Hepatocyte (in vitro differentiated cells): ENCODE data around the gene TLN1. TPM values are rescaled to one million over a fixed set of nuclear protein-coding genes. Genes with fewer than 3 reads are reported as not detected.

ENCODE experiments used
- DNase-seq: peaks from one replicate; pipeline ENCODE4 v3.0.0-alpha.2; 2016; ENCODE audit warnings: low spot score
- H2AFZ ChIP-seq: fragments of 200-600 bp; sonication (generic); 2 replicates; pipeline ENCODE4 v1.6.0; 2016; ENCODE audit warnings: antibody characterized with exemption, mild to moderate bottlenecking
- H3K27ac ChIP-seq: fragments of 200-600 bp; sonication (generic); 2 replicates; pipeline ENCODE4 v1.5.1; 2016; ENCODE audit warnings: mild to moderate bottlenecking
- H3K27me3 ChIP-seq: fragments of 200-600 bp; sonication (generic); 2 replicates; pipeline ENCODE4 v1.6.1; 2016
- H3K36me3 ChIP-seq: fragments of 200-600 bp; sonication (generic); replicated peaks from 2 replicates; pipeline ENCODE4 v1.5.1; 2016; ENCODE audit warnings: low read depth; ENCODE audit not compliant: insufficient read depth
- H3K4me1 ChIP-seq: fragments of 200-600 bp; sonication (generic); 2 replicates; pipeline ENCODE4 v1.5.1; 2016; ENCODE audit warnings: mild to moderate bottlenecking, moderate library complexity; ENCODE audit not compliant: insufficient read depth
- H3K4me2 ChIP-seq: fragments of 200-600 bp; sonication (generic); 2 replicates; pipeline ENCODE4 v1.6.0; 2016
- H3K4me3 ChIP-seq: fragments of 200-600 bp; sonication (generic); 2 replicates; pipeline ENCODE4 v1.5.1; 2016; ENCODE audit warnings: mild to moderate bottlenecking
- H3K79me2 ChIP-seq: fragments of 200-600 bp; sonication (generic); 2 replicates; pipeline ENCODE4 v1.6.0; 2017; ENCODE audit warnings: mild to moderate bottlenecking
- H3K9me2 ChIP-seq: fragments of 200-600 bp; sonication (generic); replicated peaks from 2 replicates; pipeline ENCODE4 v1.6.0; 2017; ENCODE audit warnings: mild to moderate bottlenecking; ENCODE audit not compliant: insufficient read depth
- H3K9me3 ChIP-seq: fragments of 200-600 bp; sonication (generic); 2 replicates; pipeline ENCODE4 v1.5.1; 2016; ENCODE audit warnings: low read depth, mild to moderate bottlenecking
- H4K20me1 ChIP-seq: fragments of 200-600 bp; sonication (generic); 2 replicates; pipeline ENCODE4 v1.6.0; 2016; ENCODE audit warnings: mild to moderate bottlenecking; ENCODE audit not compliant: insufficient read depth, poor library complexity, severe bottlenecking
- EZH2 ChIP-seq: fragments of 200-600 bp; sonication (generic); IDR thresholded peaks from 2 replicates; pipeline ENCODE4 v1.6.1; 2016; ENCODE audit warnings: antibody characterized with exemption, mild to moderate bottlenecking, borderline replicate concordance
- EZH2phosphoT487 ChIP-seq: fragments of 200-600 bp; sonication (generic); IDR thresholded peaks from one replicate; pipeline ENCODE4 v1.6.1; 2018; ENCODE audit warnings: antibody characterized with exemption, mild to moderate bottlenecking, low read depth, moderate library complexity; ENCODE audit not compliant: unreplicated experiment, severe bottlenecking
- WGBS: methylation state at CpG from one replicate; pipeline ENCODE4 v1.1.6; 2016; ENCODE audit warnings: low lambda C conversion rate; ENCODE audit errors: missing lambda C conversion rate; 5-methylcytosine and 5-hydroxymethylcytosine counted together
- polyA plus RNA-seq: library from polyadenylated mRNA; unstranded; fragments of >200 nt; fragmentation: Nextera tagmentation; extraction: Ambion mirVana; gene quantifications from 2 replicates; pipeline ENCODE4 v1.2.1, GENCODE V29; 2016
- total RNA-seq: library from RNA; depleted of rRNA; stranded (reverse); fragments of >200 nt; gene quantifications from 2 replicates; pipeline ENCODE4 v1.2.3, GENCODE V29; 2014
- TF ChIP-seq, protein P1 (sequence below): fragments of 200-600 bp; sonication (generic); IDR thresholded peaks from 2 replicates; pipeline ENCODE4 v1.5.1; 2016; ENCODE audit warnings: antibody characterized with exemption, mild to moderate bottlenecking; ENCODE audit not compliant: poor library complexity

Gene TLN1
- total and polyA plus RNA-seq, 2 experiments from 2014 or later = 70.5 to 113 TPM

DNA sequence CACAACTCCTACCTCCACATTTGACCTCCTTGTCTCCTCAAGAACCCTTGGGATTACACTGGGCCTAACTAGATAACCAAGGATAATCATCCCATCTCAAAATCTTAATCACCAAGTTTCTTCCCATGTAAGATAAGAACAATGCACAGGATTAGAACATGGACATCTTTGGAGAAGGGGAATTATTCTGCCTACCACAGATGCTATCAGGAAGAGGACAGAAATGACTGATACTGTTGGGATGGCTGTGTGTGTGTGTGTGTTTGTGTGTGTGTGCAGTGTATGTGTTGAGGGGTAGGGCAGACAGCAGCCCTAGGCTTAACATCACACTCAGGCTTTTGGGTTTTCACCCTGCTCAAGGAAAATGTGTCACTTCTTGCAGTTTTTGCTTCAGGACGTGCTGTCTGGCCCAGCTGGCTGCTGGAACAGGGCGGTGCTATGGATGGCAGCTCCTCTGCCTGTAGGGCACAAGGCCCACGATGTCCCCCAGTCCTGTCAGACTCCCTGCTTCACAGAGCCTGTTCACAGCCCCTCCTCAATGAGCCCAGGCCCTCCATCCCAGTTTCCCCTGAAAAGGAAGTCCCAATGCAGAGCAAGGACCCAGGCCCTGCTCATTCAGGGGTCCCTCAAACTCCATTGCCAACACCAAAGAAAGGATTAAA, 50.5 kb downstream of the TLN1 start:
- TF ChIP-seq EZH2phosphoT487 = no peak
- TF ChIP-seq, protein P1, sequence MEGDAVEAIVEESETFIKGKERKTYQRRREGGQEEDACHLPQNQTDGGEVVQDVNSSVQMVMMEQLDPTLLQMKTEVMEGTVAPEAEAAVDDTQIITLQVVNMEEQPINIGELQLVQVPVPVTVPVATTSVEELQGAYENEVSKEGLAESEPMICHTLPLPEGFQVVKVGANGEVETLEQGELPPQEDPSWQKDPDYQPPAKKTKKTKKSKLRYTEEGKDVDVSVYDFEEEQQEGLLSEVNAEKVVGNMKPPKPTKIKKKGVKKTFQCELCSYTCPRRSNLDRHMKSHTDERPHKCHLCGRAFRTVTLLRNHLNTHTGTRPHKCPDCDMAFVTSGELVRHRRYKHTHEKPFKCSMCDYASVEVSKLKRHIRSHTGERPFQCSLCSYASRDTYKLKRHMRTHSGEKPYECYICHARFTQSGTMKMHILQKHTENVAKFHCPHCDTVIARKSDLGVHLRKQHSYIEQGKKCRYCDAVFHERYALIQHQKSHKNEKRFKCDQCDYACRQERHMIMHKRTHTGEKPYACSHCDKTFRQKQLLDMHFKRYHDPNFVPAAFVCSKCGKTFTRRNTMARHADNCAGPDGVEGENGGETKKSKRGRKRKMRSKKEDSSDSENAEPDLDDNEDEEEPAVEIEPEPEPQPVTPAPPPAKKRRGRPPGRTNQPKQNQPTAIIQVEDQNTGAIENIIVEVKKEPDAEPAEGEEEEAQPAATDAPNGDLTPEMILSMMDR = no peak
- TF ChIP-seq EZH2 = no peak
- H3K36me3 ChIP-seq = no peaks in the 10 kb centered on the region
- no peak overlapping the region for H3K4me3 ChIP-seq
- WGBS = 67% methylated on average over 3 of the region's 3 CpGs
- H3K9me3 ChIP-seq = no peaks in the 10 kb centered on the region
- H3K79me2 ChIP-seq = no peaks in the 10 kb centered on the region
- no peak overlapping the region for H3K4me2 ChIP-seq
- DNase-seq = no peak
- no peaks in the 10 kb centered on the region for H3K4me1 ChIP-seq
- no peaks in the 10 kb centered on the region for H3K27me3 ChIP-seq
- H3K9me2 ChIP-seq = no peaks in the 10 kb centered on the region
- H4K20me1 ChIP-seq = no peaks in the 10 kb centered on the region
- H3K27ac ChIP-seq = no peak overlapping the region
- H2AFZ ChIP-seq = no peak overlapping the region

DNA sequence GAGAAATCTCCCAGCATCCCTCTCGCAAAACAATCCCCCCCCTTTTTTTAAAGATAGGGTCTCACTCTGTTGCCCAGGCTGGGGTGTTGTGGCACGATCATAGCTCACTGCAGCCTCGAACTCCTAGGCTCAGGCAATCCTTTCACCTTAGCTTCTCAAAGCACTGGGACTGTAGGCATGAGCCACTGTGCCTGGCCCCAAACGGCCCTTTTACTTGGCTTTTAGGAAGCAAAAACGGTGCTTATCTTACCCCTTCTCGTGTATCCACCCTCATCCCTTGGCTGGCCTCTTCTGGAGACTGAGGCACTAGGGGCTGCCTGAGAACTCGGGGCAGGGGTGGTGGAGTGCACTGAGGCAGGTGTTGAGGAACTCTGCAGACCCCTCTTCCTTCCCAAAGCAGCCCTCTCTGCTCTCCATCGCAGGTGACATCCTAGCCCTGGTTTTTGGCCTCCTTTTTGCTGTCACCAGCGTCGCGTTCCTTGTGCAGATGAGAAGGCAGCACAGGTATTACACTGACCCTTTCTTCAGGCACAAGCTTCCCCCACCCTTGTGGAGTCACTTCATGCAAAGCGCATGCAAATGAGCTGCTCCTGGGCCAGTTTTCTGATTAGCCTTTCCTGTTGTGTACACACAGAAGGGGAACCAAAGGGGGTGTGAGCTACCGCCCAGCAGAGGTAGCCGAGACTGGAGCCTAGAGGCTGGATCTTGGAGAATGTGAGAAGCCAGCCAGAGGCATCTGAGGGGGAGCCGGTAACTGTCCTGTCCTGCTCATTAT, 51.5 kb downstream of the TLN1 start:
- no peak overlapping the region for H3K4me2 ChIP-seq
- no peaks in the 10 kb centered on the region for H3K27me3 ChIP-seq
- H3K9me2 ChIP-seq = no peaks in the 10 kb centered on the region
- 47% methylated on average over 15 of the region's 15 CpGs for WGBS
- no peaks in the 10 kb centered on the region for H3K79me2 ChIP-seq
- no peaks in the 10 kb centered on the region for H3K36me3 ChIP-seq
- TF ChIP-seq EZH2 (no peak), EZH2phosphoT487 (no peak)
- TF ChIP-seq, protein P1 = no peak
- no peaks in the 10 kb centered on the region for H3K9me3 ChIP-seq
- no peak overlapping the region for H3K27ac ChIP-seq
- DNase-seq = no peak
- H3K4me1 ChIP-seq = no peaks in the 10 kb centered on the region
- no peaks in the 10 kb centered on the region for H4K20me1 ChIP-seq
- H2AFZ ChIP-seq = no peak overlapping the region
- no peak overlapping the region for H3K4me3 ChIP-seq

DNA sequence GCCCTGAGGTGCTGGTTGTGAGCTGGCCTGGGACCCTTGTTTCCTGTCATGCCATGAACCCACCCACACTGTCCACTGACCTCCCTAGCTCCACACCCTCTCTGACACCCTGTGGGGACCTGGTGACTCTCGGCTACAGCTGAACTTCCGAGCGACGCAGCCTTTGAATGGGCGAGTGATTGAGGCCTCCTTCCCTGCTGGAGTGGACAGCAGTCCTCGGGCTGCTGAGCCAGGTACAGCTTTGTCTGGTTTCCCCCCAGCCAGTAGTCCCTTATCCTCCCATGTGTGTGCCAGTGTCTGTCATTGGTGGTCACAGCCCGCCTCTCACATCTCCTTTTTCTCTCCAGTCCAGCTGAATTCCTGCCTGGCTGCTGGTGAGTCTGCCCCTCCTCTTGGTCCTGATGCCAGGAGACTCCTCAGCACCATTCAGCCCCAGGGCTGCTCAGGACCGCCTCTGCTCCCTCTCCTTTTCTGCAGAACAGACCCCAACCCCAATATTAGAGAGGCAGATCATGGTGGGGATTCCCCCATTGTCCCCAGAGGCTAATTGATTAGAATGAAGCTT, 52.1 kb downstream of the TLN1 start:
- TF ChIP-seq EZH2phosphoT487 (no peak), EZH2 (no peak)
- TF ChIP-seq, protein P1 = no peak
- Histone ChIP-seq H3K4me2 (no peak overlapping the region), H3K4me3 (no peak overlapping the region), H3K79me2 (no peaks in the 10 kb centered on the region), H2AFZ (no peak overlapping the region), H3K27ac (no peak overlapping the region), H3K4me1 (no peaks in the 10 kb centered on the region), H3K9me2 (no peaks in the 10 kb centered on the region), H3K36me3 (no peaks in the 10 kb centered on the region), H3K27me3 (no peaks in the 10 kb centered on the region), H4K20me1 (no peaks in the 10 kb centered on the region), H3K9me3 (no peaks in the 10 kb centered on the region)
- DNase-seq = no peak
- WGBS = 89% methylated on average over 8 of the region's 8 CpGs
